HepG2 (cell line): ENCODE data around the gene CCDC117. TPM values are rescaled to one million over a fixed set of nuclear protein-coding genes. Genes with fewer than 3 reads are reported as not detected.

Experiments used
- ATF6 ChIP-seq: sonication (generic); formaldehyde crosslinking; conservative IDR thresholded peaks from 2 replicates; pipeline ENCODE4 v1.4.0; 2020; ENCODE audit warnings: missing genetic modification reagents
- GATAD2A ChIP-seq: IDR thresholded peaks from 2 replicates; pipeline ENCODE4 v1.6.1; 2016
- KDM3A ChIP-seq: IDR thresholded peaks from 2 replicates; pipeline ENCODE4 v1.6.1; 2018; ENCODE audit warnings: low read depth, missing compliant biosample characterization
- LCORL ChIP-seq, 2 experiments: fragments of 450-650 bp in 1 of 2; sonication (generic) in 1 of 2; formaldehyde crosslinking in 1 of 2; IDR thresholded peaks; 2 replicates each; pipeline versions ENCODE4 v1.5.0 to v1.6.1; 2017 to 2020; ENCODE audit warnings: antibody characterized with exemption in 1 of 2, missing genetic modification reagents in 1 of 2
- MAX ChIP-seq: IDR thresholded peaks from 2 replicates; pipeline ENCODE4 v1.6.1; 2012; ENCODE audit warnings: inconsistent platforms
- PHF5A ChIP-seq: IDR thresholded peaks from one replicate; pipeline ENCODE4 v1.6.1; 2018; ENCODE audit warnings: low read depth, missing genetic modification reagents; ENCODE audit not compliant: unreplicated experiment
- PITX1 ChIP-seq: sonication (generic); formaldehyde crosslinking; IDR thresholded peaks from 2 replicates; pipeline ENCODE4 v1.5.1; 2020; ENCODE audit warnings: mild to moderate bottlenecking, missing genetic modification reagents
- RAD21 ChIP-seq: fragments of 450-650 bp; formaldehyde crosslinking; IDR thresholded peaks from 2 replicates; pipeline ENCODE4 v1.5.0; 2020; ENCODE audit warnings: mild to moderate bottlenecking
- SIN3B ChIP-seq: fragments of 150-350 bp; IDR thresholded peaks from 2 replicates; pipeline ENCODE4 v1.6.1; 2014; ENCODE audit warnings: low read length
- THAP8 ChIP-seq: sonication (generic); formaldehyde crosslinking; IDR thresholded peaks from 2 replicates; pipeline ENCODE4 v1.5.1; 2020; ENCODE audit warnings: missing genetic modification reagents, mild to moderate bottlenecking, borderline replicate concordance
- YEATS4 ChIP-seq: sonication (generic); formaldehyde crosslinking; IDR thresholded peaks from 2 replicates; pipeline ENCODE4 v1.4.0; 2020; ENCODE audit warnings: missing genetic modification reagents, borderline replicate concordance
- ZBTB21 ChIP-seq: sonication (generic); formaldehyde crosslinking; IDR thresholded peaks from 2 replicates; pipeline ENCODE4 v1.4.0; 2020; ENCODE audit warnings: missing genetic modification reagents
- ZBTB33 ChIP-seq: sonication (generic); formaldehyde crosslinking; IDR thresholded peaks from 2 replicates; pipeline ENCODE4 v1.4.0; 2020; ENCODE audit warnings: missing genetic modification reagents
- ZBTB34 ChIP-seq: sonication (generic); formaldehyde crosslinking; IDR thresholded peaks from 2 replicates; pipeline ENCODE4 v1.8.0; 2022; ENCODE audit warnings: mild to moderate bottlenecking, missing genetic modification reagents
- ZFY ChIP-seq: sonication (generic); formaldehyde crosslinking; IDR thresholded peaks from 2 replicates; pipeline ENCODE4 v1.4.0; 2020; ENCODE audit warnings: missing genetic modification reagents
- ZGPAT ChIP-seq: IDR thresholded peaks from 2 replicates; pipeline ENCODE4 v1.6.1; 2016; ENCODE audit warnings: mild to moderate bottlenecking
- ZNF121 ChIP-seq: sonication (generic); formaldehyde crosslinking; IDR thresholded peaks from 2 replicates; pipeline ENCODE4 v1.5.0; 2020; ENCODE audit warnings: mild to moderate bottlenecking, missing genetic modification reagents
- ZNF343 ChIP-seq: sonication (generic); formaldehyde crosslinking; IDR thresholded peaks from 2 replicates; pipeline ENCODE4 v1.4.0; 2020; ENCODE audit warnings: mild to moderate bottlenecking, missing genetic modification reagents
- ZNF362 ChIP-seq: sonication (generic); formaldehyde crosslinking; IDR thresholded peaks from 2 replicates; pipeline ENCODE4 v1.4.0; 2020; ENCODE audit warnings: missing genetic modification reagents, mild to moderate bottlenecking, borderline replicate concordance
- ZNF644 ChIP-seq: IDR thresholded peaks from 2 replicates; pipeline ENCODE4 v1.6.1; 2016; ENCODE audit warnings: low read depth
- polyA plus RNA-seq, 8 experiments: library from polyadenylated mRNA; depleted of rRNA in 3 of 8; stranded (reverse) in 7 of 8; unstranded in 1 of 8; fragments of >200 nt; fragmentation: Illumina TruSeq in 4 of 8; extraction: Trizol in 4 of 8; gene quantifications; 2 replicates each; pipeline versions ENCODE4 v1.2.1 to v1.2.3, GENCODE V29; 2011 to 2016; ENCODE audit warnings: low read depth in 4 of 8, missing spikeins in 1 of 8, mixed read lengths in 1 of 8; ENCODE audit not compliant: insufficient read depth in 1 of 8
- total RNA-seq, 5 experiments: library from RNA; depleted of rRNA; stranded (reverse); fragments of >200 nt; fragmentation: Illumina TruSeq; extraction: Trizol; gene quantifications; 2 replicates each; pipeline ENCODE4 v1.2.3, GENCODE V29; 2016; ENCODE audit warnings: low read depth in 1 of 5

Gene CCDC117
- total and polyA plus RNA-seq, 2 of the 13 experiments (the other 11 are each of a cell fraction or from before 2014, with no cell fraction given) = 12.6 to 34.2 TPM

GRCh38 chr22:28829358-28830181 lies 57.1 kb downstream of the CCDC117 start (continued):
- peak; percentile 87 for TF ChIP-seq ZGPAT (CRISPR knock-in tag)
- peak; percentile 37 for TF ChIP-seq KDM3A (CRISPR knock-in tag)
- TF ChIP-seq ZFY (CRISPR knock-in tag) = peak; percentile 62
- no peak for TF ChIP-seq THAP8
- peak; percentile 67; the same call in 1 of the 2 replicates for TF ChIP-seq YEATS4 (CRISPR knock-in tag)
- TF ChIP-seq ZNF121 (CRISPR knock-in tag) = no peak; the same call in 1 of the 2 replicates
- TF ChIP-seq ZBTB34 = peak; percentile 81; the same call in 1 of the 2 replicates
- peak; percentile 92 for TF ChIP-seq ZNF644 (CRISPR knock-in tag)
- 0 out of 2 replicates have a peak, but pooled peaks have one; percentile 20 for TF ChIP-seq ZNF343
- TF ChIP-seq ATF6 (CRISPR knock-in tag) = no peak
- TF ChIP-seq PHF5A (CRISPR knock-in tag) = peak; percentile 57
- TF ChIP-seq ZBTB33 (CRISPR knock-in tag) = 0 out of 2 replicates have a peak, but pooled peaks have one; percentile 49
- TF ChIP-seq PITX1 (CRISPR knock-in tag) = peak; percentile 31; the same call in 1 of the 2 replicates
- TF ChIP-seq MAX = peak; percentile 63; the same call in 1 of the 2 replicates
- peak; percentile 56; the same call in 1 of the 2 replicates for TF ChIP-seq ZNF362 (CRISPR knock-in tag)
- TF ChIP-seq ZBTB21 (CRISPR knock-in tag) = no peak
- TF ChIP-seq LCORL (IDR thresholded peaks at IDR 0.05) = peak; percentile 66; the same call in 1 of the 2 replicates
- peak; percentile 84 for TF ChIP-seq LCORL (CRISPR knock-in tag; IDR thresholded peaks at IDR 0.05)
- peak; percentile 98 for TF ChIP-seq RAD21 (CRISPR knock-in tag)
- peak; percentile 98 for TF ChIP-seq GATAD2A
- 0 out of 2 replicates have a peak, but pooled peaks have one; percentile 43 for TF ChIP-seq SIN3B
